Stimulated activated CD4-positive, alpha-beta T cell treated with anti-CD3 and anti-CD28 coated beads, Interleukin-4, amount 100 ng/mL, for 24 hours (primary cell): ENCODE results near the gene HEXIM2.
"Not testable (repeated sequence)": the region's sequence is repeated elsewhere in the genome, so short reads cannot be mapped to it uniquely, and the experiment has no call there.

Source experiments
- DNase-seq: peaks from one replicate; pipeline ENCODE4 v3.0.0-alpha.2; 2020

HEXIM2 gene

DNA sequence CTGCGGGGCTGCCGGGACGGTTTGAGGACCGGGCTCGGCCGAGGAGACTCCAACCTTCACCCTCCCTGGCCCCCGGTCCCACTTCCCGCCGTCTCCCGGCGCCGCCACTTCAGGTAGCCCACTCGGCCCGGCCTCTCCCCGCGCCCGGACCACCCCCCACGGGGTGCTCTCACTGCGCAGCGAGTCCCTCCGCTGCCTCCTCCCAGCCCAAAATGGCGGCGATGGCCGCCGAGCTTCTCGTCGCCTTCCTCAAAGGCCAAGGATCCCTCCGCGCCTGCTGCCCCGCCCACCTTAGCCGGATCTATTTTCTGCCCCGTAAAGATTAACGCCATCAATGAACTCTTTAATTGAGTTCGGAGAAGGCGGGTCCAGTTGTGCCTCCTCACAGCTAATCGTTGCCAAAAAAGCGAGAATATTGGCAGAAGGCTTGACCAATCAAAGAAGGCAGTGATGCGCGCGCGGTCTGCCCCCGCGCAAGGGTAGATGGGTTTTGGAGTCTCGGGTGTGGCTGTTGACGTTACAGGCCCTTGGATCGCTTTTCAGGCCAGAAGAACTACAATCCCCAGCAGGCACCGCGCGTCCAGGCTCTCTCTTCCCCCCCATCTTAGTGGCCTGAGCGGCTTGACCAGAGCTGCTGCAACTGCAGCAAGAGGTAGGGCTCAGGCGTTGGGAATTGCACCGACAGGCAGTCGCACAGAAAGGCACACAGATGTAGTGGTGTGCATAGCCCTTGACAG is at the start of gene HEXIM2:
TSS of gene HEXIM2 (plus strand) at position 588 of the 737 bp plus-strand sequence. CDS start 919 bp downstream, outside the sequence.
- peak; percentile 99 for DNase-seq

DNA sequence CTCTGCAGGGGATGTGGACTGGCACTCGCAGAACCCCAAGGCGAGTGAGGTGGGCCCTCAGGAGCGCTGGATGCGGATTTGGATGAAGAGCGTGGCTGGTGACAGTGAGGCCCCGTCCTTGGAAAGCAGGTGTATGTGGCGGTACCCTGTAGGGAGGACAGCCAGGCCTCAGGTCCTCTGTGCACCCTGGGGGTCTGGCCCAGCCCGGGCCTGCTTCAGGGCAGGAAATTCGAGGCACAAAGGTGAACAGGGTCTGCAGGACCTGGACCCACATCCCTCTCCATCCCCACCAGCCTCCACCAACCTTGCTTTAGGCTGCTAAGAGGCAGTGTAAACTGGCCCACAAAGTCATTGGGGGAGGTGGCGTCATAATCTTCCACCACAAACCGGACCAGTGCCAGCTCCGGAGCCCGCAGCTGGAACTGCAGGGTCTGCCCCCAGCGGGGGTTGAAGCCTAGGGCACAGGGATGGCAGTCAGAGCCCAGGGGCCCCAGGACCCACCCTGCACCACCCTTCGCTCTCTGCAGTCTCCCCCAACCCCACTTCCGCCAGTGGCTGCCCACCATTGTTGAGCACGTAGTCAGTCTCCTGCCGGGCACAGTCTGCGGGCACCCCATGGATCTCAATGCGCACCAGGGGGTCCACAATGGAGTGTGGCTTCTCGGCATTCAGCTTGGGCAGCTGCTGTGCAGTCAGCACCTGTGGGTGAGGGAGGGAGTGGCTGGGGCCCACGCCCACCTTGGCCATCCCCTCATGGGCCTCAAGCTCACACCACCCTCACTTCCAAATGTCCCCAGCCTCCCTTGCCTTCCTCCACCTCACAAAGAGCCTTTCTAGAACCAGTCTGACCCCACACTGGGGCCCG is 48.9 kb upstream of the HEXIM2 start:
- no peak for DNase-seq

- no peak for DNase-seq
These were observed 48.3 kb upstream of the HEXIM2 start for GRCh38 chr17:45113424-45113754.

DNA sequence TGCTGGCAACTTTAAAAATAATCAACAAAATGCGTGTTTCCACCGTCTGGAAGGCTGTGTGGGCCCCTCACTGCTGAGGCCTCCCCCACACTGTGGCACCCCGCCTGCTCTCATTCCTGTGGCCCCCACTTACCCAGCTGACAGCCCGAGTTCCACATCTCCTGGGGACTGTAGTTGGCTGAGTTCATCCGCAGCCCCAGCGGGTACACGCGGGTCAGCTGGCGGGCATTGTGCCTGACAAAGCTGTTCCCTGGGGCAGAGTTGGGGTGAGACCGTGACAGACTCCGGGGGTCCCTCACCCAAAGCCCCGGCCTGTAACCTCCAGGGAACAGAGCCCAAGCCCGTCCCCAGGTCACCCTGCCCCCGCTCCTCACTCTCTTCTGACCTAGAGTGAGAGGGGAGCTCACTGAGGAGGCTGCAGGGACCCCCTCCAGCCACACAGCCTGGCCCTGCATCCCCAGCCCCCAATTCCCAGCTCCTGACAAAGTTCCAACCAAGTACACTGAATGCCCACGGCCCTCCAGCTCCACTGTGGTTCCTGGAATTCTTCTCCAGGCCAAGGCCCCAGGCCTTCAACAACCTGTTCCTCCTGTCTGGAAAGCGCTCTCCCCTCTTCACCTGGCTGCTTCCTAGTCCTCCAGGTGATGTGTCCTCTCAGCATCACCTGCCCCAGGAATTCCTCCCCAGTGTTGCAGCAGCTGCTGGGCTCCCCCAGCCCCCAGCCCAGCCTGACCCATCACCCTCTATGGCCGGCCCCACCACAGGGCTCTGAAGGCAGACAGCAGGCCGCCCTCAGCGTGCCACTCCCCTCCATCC is 47.4 kb upstream of the HEXIM2 start:
- no peak for DNase-seq

DNA sequence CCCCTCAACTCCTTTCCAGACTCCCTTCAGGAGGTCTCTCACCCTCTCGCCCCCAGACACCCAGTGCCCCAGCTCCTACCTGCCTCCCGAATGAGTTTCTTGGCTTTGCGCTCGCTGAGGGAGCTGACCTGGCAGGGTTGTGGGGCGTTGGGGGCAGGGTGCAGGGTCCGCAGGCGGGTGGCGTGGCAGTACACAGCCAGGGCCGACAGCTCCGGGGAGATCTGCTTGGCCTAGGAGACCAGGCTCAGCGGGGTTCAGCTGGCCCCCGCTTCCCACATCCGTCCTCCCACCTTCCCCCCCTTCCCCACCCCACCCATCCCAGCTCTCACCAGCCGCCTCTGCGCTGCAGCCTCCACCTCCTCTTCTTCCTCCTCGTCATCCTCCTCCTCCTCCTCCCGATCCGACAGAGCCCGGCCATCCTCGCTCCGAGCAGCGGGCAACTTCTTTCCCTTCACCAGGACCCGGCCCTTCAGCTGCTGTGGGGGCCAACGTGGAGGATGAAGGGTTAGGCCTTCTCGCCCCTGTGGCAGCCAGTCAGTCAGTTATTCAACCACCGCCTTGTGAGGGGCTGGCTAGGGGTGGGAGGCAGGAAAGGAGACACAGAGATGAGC is 46.6 kb upstream of the HEXIM2 start:
- DNase-seq = no peak

DNA sequence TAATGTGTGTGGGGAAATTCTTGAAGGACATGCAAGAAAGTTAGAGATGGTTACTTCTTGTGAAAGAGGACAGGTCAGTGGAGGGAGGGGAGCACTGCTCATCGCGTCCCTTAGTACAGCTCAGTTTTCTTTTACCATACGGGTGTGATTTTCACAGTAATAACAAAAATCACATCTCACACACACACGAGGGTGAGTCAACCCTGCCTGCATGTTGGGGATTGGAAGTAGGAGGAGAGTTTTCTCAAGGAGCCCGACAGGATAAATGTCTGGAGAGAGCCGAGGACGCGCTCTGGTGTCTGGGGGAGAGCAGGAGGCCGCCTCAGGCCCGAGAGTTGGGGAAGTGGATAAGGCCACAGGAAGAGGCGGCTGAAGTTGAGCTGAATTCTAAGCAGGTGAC is 45.8 kb upstream of the HEXIM2 start:
- no peak for DNase-seq

DNA sequence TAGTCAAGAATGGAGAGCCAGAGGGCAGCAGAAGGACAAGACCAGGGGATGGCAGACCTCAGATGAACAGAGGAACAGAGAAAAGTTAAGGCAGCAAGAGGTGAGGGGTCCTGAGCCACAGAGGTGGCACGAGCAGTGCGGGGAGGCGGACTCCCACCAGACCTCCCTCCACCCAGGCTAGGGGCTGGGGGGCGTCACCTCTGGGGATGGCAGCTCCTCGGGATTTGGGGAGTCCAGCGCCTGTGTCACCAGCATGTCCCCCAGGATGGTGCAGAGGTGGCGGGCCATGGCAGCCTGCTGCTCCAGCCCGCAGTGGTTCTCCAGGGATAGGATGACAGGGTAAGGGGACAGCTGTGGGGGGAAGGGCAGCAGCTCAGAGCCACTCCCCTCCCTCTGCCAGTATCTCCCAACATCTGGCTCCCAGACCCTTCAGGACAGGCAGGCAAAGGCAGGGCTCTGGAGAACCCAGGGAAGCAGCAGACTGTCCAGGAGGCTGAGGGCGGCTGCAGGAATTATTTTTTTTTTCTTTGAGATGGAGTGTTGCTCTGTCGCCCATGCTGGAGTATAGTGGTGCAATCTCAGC is 45.1 kb upstream of the HEXIM2 start:
- DNase-seq = no peak

GRCh38 chr17:45117334-45117733 is 44.3 kb upstream of the HEXIM2 start:
- no peak for DNase-seq

DNA sequence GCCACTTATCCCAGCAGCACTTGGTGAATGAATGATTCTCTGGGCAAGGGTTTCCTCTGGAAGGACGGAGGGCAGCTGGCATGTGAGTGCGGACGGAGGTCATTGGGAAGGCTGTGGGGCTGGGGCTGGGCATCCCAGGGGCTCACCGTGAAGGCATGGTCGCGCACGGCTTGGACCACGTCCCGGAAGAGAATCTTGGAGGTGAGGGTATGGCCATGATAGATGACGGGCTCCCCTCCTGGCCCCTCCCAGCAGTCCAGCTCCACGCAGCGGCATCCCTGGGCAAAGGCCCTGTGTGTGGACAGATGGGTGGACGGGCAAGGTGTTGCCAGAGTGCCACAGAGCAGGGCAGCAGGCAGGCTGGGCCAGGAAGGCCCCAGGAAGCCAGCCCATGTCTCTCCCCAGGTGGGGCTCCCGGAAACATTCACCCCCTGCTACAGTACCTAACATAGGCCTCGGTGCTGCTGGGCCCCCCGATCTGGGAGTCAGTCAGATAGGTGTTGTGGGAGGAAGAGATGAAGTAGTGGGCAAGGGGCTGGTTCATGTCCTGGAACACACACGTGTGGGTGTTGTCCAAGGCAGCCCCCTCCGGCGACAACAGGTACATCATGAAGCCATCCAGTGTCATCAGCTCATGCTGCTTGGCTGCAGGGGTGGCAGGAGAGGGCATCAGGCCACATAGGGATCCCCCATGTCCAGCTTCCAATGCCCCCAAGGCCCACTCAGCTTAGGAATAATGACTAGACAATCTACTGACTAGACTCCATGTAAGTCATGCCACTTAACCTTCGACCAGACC is 43.6 kb upstream of the HEXIM2 start:
- DNase-seq = no peak

DNA sequence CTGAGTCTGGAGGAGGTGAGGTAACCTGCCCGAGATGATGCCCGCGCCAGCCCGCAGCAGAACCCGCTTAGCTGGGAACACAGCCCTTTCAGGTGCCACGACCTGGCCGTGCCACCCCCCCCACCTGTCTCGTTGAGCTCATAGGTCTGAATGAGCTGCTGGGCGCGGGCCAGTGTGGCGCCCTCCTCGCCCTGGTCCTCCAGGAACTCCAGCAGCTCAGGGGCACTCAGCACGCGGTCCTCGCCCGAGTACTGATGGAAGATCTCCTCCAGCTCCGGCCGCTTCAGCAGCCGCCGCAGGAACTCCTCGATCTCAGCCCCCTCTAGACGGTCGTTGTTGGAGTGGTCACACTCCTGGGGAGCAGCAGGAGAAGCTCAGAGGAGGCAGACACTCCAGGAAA is 43.0 kb upstream of the HEXIM2 start:
- no peak for DNase-seq

GRCh38 chr17:45119964-45120363 is 41.7 kb upstream of the HEXIM2 start:
- DNase-seq = no peak

- no peak for DNase-seq
These were observed 41.1 kb upstream of the HEXIM2 start for GRCh38 chr17:45120558-45120957.

GRCh38 chr17:45121055-45121454 is 40.6 kb upstream of the HEXIM2 start:
- DNase-seq = no peak

DNA sequence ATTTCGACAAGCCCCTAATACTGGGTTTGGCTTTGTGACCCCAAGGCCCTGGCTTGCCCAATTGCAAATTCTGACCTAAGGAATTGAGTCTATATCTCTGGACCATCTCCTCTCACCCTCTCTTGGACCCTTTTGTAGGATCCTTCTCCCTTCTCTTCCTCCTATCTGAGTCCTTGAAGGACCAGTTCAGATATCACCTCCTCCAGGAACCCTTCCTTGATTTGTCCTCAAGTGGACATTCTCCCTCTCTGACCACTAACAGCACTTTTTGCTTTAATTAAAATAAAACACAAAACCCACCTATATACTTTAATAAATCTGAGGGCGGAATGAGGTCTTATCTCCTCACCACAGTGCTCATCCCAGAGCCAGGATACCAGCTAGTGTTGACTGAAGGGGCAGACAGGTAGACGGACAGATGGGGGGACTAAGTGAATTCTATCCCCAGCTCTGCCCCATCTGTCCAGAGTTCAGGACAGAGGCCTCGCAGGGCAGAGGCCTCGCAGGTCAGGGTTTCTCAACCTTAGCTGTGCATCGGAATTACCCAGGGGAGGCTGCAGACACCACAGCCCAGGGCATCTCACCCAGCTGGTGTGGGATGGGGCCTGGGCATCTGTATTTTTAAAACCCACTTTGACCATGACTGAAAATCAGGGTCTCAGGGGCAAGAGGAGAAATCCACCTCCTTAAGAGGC is 38.5 kb upstream of the HEXIM2 start:
- no peak for DNase-seq

DNA sequence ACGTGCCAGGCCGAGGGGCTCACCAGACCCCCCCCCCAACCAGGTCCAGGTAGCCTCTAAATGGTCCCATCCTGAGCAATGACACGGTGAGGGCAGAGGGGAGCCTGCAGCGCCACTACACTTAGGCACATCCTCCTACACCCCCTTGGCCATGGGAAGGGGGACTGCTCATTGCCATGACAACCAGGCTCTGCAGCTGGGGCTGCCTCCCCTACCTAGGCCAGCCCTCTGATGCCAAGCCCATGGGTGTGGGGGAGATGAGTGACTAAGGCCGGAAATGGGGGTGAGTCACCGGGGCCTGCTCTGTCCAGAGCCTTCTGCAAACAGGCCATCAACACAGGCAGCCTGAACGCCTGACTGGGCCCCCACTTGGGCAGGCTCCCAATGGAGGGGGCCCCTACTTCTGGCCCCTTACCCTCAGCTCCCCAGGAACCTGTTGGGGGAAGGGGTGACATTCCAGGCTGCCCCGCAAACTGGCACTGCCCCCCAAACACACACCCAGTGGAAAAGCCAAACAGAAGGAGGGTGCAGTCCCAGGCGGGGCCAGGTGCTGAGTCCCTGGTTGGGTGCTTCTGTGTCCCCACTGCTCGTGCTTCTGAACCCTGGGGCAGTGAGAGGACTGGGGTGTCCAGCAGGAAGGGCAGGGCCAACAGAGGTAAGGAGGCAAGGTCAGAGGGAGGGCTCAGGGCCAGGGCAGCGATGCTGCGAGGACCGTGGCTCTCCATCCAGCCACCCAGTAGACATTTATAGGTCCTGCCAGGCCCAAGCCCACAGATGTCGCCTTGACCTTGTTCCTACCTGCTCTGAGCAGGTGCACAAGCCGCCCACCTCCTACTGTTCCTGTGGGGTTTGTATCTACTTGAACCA is 37.5 kb upstream of the HEXIM2 start:
- DNase-seq = no peak

DNA sequence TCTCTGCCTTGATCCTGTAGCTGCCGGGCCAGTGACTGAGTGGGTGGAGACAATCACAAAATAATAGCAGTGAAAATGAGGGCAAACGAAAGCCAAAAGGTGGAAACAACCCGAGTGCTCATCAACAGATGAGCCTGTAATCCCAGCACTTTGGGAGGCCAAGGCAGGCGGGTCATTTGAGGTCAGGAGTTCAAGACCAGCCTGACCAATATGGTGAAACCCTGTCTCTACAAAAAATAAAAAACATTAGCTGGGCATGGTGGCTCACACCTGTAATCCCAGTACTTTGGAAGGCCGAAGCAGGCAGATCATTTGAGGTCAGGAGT is 36.9 kb upstream of the HEXIM2 start:
- not testable (repeated sequence) for DNase-seq

DNA sequence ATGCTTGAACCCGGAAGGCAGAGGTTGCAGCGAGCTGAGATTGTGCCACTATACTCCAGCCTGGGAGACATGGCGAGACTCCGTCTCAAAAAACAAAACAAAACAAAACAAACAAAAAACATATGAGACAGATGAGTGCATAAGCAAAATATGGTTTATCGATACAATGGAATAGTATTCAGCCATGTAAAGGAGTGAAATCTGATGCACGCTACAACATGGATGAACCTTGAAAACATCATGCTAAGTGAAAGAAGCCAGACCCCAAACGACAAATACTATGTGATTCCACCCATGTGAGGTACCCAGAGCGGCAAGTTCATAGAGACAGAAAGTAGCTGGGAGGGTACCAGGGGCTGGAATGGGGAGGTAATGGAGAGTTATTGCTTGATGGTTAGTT is 36.2 kb upstream of the HEXIM2 start:
- no peak for DNase-seq

- no peak for DNase-seq
These were observed 34.5 kb upstream of the HEXIM2 start for GRCh38 chr17:45127207-45127547.

GRCh38 chr17:45127548-45128300 is 34.0 kb upstream of the HEXIM2 start:
- DNase-seq = no peak

DNA sequence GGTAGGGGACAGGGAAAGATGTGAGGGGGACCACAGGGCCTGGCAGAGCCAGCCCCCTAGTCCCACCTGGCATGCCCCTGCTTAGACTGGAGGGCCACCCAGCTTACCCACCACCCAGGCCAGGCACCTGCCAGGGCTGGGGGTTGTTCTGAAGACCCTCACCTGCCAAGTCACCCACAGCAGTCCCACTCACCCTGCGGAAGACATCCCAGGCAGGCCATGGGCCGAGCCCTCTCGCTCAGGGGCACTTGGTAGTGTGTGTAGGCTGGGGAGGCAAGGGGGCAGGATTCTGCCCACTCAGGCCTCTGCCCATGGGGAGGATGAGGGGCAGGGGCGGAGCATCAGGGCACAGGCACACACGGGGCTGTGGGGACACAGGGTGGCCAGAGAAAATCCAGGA is 33.3 kb upstream of the HEXIM2 start:
- no peak for DNase-seq
